Uterus (tissue), 2 donors: Measurements from ENCODE around the gene LEKR1.

Source experiments
- POLR2A ChIP-seq, 2 donors: fragments of 450-650 bp; IDR thresholded peaks; one replicate each; pipeline ENCODE4 v1.6.1; 2016; ENCODE audit warnings: antibody characterized with exemption in 2 of 2, mild to moderate bottlenecking in 1 of 2, moderate library complexity in 1 of 2
- TF ChIP-seq, protein P1 (sequence below), 4 experiments: fragments of 200-600 bp in 2 of 4; fragments of 450-650 bp in 2 of 4; sonication (generic) in 2 of 4; IDR thresholded peaks; one replicate each; pipeline ENCODE4 v1.5.1; 2016 to 2019; ENCODE audit warnings: antibody characterized with exemption in 4 of 4, mild to moderate bottlenecking in 2 of 4, moderate library complexity in 1 of 4

DNA sequence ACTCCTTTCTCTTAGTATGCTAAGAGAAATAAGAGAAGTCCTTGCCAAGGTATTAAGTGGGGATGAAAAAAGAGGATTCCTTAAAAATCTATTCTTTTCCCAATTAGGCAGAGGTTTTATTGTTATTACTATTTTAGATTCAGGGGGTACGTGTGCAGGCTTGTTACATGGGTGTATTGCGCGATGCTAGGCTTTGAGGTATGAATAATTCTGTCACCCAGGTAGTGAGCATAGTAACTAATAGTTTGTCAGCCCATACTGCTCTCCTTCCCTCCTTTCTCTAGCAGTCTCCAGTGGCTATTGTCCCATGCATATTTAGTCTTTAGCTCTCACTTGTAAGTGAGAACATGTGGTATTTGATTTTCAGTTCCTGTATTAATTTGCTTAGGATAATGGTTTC lies 83.9 kb downstream of the LEKR1 start:
- TF ChIP-seq, protein P1, sequence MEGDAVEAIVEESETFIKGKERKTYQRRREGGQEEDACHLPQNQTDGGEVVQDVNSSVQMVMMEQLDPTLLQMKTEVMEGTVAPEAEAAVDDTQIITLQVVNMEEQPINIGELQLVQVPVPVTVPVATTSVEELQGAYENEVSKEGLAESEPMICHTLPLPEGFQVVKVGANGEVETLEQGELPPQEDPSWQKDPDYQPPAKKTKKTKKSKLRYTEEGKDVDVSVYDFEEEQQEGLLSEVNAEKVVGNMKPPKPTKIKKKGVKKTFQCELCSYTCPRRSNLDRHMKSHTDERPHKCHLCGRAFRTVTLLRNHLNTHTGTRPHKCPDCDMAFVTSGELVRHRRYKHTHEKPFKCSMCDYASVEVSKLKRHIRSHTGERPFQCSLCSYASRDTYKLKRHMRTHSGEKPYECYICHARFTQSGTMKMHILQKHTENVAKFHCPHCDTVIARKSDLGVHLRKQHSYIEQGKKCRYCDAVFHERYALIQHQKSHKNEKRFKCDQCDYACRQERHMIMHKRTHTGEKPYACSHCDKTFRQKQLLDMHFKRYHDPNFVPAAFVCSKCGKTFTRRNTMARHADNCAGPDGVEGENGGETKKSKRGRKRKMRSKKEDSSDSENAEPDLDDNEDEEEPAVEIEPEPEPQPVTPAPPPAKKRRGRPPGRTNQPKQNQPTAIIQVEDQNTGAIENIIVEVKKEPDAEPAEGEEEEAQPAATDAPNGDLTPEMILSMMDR (IDR thresholded peaks at IDR 0.05): no peak
- no peak for TF ChIP-seq POLR2A (IDR thresholded peaks at IDR 0.05)
